SH-SY5Y (cell line): ENCODE data around the gene PLN.

Experiments used
- GATA2 ChIP-seq: IDR thresholded peaks from 2 replicates; pipeline ENCODE4 v1.6.1; 2011; ENCODE audit warnings: mild to moderate bottlenecking, low read depth, low read length
- GATA3 ChIP-seq: IDR thresholded peaks from 2 replicates; pipeline ENCODE4 v1.6.1; 2011; ENCODE audit warnings: low read depth, mild to moderate bottlenecking, low read length, moderate library complexity

DNA sequence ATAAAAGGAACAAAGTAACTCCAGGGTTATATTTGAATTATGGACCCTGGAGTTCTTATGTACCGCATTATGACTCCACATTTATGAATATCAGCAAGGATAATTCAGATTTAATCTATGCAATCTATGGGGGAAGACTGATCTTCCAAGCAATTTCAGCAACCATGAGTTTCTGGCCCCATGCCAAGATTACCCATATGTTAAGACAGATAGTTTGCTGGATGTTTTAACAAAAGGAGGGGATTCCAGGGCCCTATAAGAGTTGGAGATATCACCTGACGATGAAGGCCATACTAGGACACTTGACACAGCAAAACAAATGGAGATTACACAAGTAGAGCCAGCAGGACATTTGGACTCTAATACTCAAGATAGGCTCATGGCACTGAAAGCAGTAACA lies 45.9 kb upstream of the PLN start:
- TF ChIP-seq GATA2, result no peak
- no peak for TF ChIP-seq GATA3
